CD4-positive, CD25-positive, alpha-beta regulatory T cell (primary cell): ENCODE measurements around the gene MSANTD1. TPM values are rescaled to one million over a fixed set of nuclear protein-coding genes. Genes with fewer than 3 reads are reported as not detected.

Experiments used
- ATAC-seq, 2 donors: fragments of 150-1000 bp; cut with Tn5 transposase; one replicate each; pipeline ENCODE4 v1.10.0; 2021; ENCODE audit warnings: low read depth in 2 of 2, moderate number of reproducible peaks in 2 of 2, moderate library complexity in 1 of 2
- DNase-seq, 3 donors: peaks; one replicate each; pipeline versions ENCODE4 v3.0.0 to v3.0.0-alpha.2; 2012 to 2022; ENCODE audit warnings: mixed read lengths in 1 of 3
- H3K27ac ChIP-seq: one replicate; pipeline ENCODE4 v1.7.0; 2013; ENCODE audit warnings: mild to moderate bottlenecking, low read length; ENCODE audit not compliant: insufficient read depth, poor library complexity, severe bottlenecking
- H3K27me3 ChIP-seq: one replicate; pipeline ENCODE4 v1.7.0; 2013; ENCODE audit warnings: low read length; ENCODE audit not compliant: control insufficient read depth, insufficient read depth
- H3K36me3 ChIP-seq: one replicate; pipeline ENCODE4 v1.7.0; 2013; ENCODE audit warnings: mild to moderate bottlenecking, low read length, moderate library complexity; ENCODE audit not compliant: control insufficient read depth, insufficient read depth
- H3K4me1 ChIP-seq: 2 replicates; pipeline ENCODE4 v1.7.0; 2013; ENCODE audit warnings: mild to moderate bottlenecking, low read length; ENCODE audit not compliant: insufficient read depth, control insufficient read depth, poor library complexity, severe bottlenecking
- H3K4me3 ChIP-seq: one replicate; pipeline ENCODE4 v1.7.0; 2013; ENCODE audit warnings: low read depth, mild to moderate bottlenecking, low read length, moderate library complexity
- H3K9me3 ChIP-seq, 2 experiments: 1 replicate in 1 of 2; 2 replicates in 1 of 2; pipeline ENCODE4 v1.7.0; 2013; ENCODE audit warnings: low read length in 2 of 2, mild to moderate bottlenecking in 1 of 2, moderate library complexity in 1 of 2; ENCODE audit not compliant: control insufficient read depth in 2 of 2
- H3K27ac Mint-ChIP-seq, 3 donors: one replicate each; pipeline ENCODE4 v1.8.0; 2020 to 2022; ENCODE audit warnings: mild to moderate bottlenecking in 3 of 3, mixed read lengths in 3 of 3, moderate library complexity in 2 of 3
- H3K27me3 Mint-ChIP-seq: one replicate; pipeline ENCODE4 v1.8.0; 2022; ENCODE audit warnings: mild to moderate bottlenecking, mixed read lengths
- H3K36me3 Mint-ChIP-seq: one replicate; pipeline ENCODE4 v1.8.0; 2020; ENCODE audit warnings: mixed read lengths
- H3K4me1 Mint-ChIP-seq, 4 donors: one replicate each; pipeline ENCODE4 v1.8.0; 2020 to 2022; ENCODE audit warnings: mixed read lengths in 4 of 4, mild to moderate bottlenecking in 1 of 4
- H3K4me3 Mint-ChIP-seq, 4 donors: one replicate each; pipeline ENCODE4 v1.8.0; 2020 to 2022; ENCODE audit warnings: mild to moderate bottlenecking in 4 of 4, mixed read lengths in 4 of 4, moderate library complexity in 3 of 4
- H3K9me3 Mint-ChIP-seq, 7 donors: one replicate each; pipeline ENCODE4 v1.8.0; 2020 to 2022; ENCODE audit warnings: mixed read lengths in 7 of 7, mild to moderate bottlenecking in 3 of 7, moderate library complexity in 2 of 7
- polyA plus RNA-seq, 4 donors: library from polyadenylated mRNA; unstranded; fragments of 300-500 nt; fragmentation: Illumina TruSeq; gene quantifications; one replicate each; pipeline ENCODE4 v1.2.3, GENCODE V29; 2021
- total RNA-seq: library from RNA; stranded (reverse); gene quantifications from one replicate; pipeline ENCODE4 v1.2.3, GENCODE V29; 2022

MSANTD1 gene
- total and polyA plus RNA-seq, 5 donors from 2014 or later: 0.05 to 2.0 (median 0.22) TPM; not detected in 2

- Mint-ChIP-seq H3K27me3 (no peaks in the 10 kb centered on the region), H3K27ac (no peak overlapping the region), H3K4me1 (peaks cover 0 to 13% (median 10%) of the 10 kb centered on the region in 4 donors), H3K9me3 (peaks cover 0 to 1% (median 0%) of the 10 kb centered on the region in 7 donors), H3K4me3 (no peak overlapping the region), H3K36me3 (peaks cover 6% of the 10 kb centered on the region)
- Histone ChIP-seq H3K9me3 (no peaks in the 10 kb centered on the region), H3K36me3 (no peaks in the 10 kb centered on the region), H3K27me3 (no peaks in the 10 kb centered on the region), H3K27ac (no peak overlapping the region), H3K4me3 (no peak overlapping the region), H3K4me1 (peaks cover 9% of the 10 kb centered on the region)
- no peak for ATAC-seq
- DNase-seq: no peak
Observed at GRCh38 chr4:3247399-3248177, 1.4 kb upstream of the MSANTD1 start.

GRCh38 chr4:3248178-3248480, 830 bp upstream of the MSANTD1 start:
- Mint-ChIP-seq H3K36me3 (peaks cover under 1% of the 10 kb centered on the region), H3K4me1 (peaks cover 0 to 8% (median 5%) of the 10 kb centered on the region in 4 donors), H3K9me3 (peaks cover 0 to 1% (median 0%) of the 10 kb centered on the region in 7 donors), H3K27me3 (no peaks in the 10 kb centered on the region), H3K4me3 (no peak overlapping the region), H3K27ac (no peak overlapping the region)
- Histone ChIP-seq H3K9me3 (no peaks in the 10 kb centered on the region), H3K27me3 (no peaks in the 10 kb centered on the region), H3K4me3 (no peak overlapping the region), H3K4me1 (peaks cover 4% of the 10 kb centered on the region), H3K27ac (no peak overlapping the region), H3K36me3 (no peaks in the 10 kb centered on the region)
- DNase-seq (no peak), ATAC-seq (no peak)

GRCh38 chr4:3249711-3250437, 915 bp downstream of the MSANTD1 start:
- Histone ChIP-seq H3K27ac (no peak overlapping the region), H3K9me3 (no peaks in the 10 kb centered on the region), H3K36me3 (no peaks in the 10 kb centered on the region), H3K27me3 (no peaks in the 10 kb centered on the region), H3K4me1 (peaks cover 2% of the 10 kb centered on the region), H3K4me3 (no peak overlapping the region)
- no peak overlapping the region for H3K4me3 Mint-ChIP-seq
- DNase-seq: no peak
- no peaks in the 10 kb centered on the region for H3K36me3 Mint-ChIP-seq
- H3K4me1 Mint-ChIP-seq: no peaks in the 10 kb centered on the region
- no peaks in the 10 kb centered on the region for H3K27me3 Mint-ChIP-seq
- peak overlapping the region in 2 of 3 donors; percentile 59 to 72 for H3K27ac Mint-ChIP-seq
- H3K9me3 Mint-ChIP-seq: peaks cover 0 to 1% (median 0%) of the 10 kb centered on the region in 7 donors
- ATAC-seq: no peak

- Mint-ChIP-seq H3K27me3 (no peaks in the 10 kb centered on the region), H3K4me3 (no peak overlapping the region), H3K36me3 (no peaks in the 10 kb centered on the region), H3K9me3 (peaks cover 0 to 1% (median 0%) of the 10 kb centered on the region in 7 donors), H3K4me1 (no peaks in the 10 kb centered on the region), H3K27ac (peak overlapping the region in 2 of 3 donors; percentile 59 to 72)
- ATAC-seq (no peak), DNase-seq (no peak)
- Histone ChIP-seq H3K27me3 (no peaks in the 10 kb centered on the region), H3K4me1 (peaks cover 2% of the 10 kb centered on the region), H3K4me3 (no peak overlapping the region), H3K9me3 (no peaks in the 10 kb centered on the region), H3K27ac (no peak overlapping the region), H3K36me3 (no peaks in the 10 kb centered on the region)
Observed at GRCh38 chr4:3250438-3250955, 1.5 kb downstream of the MSANTD1 start.

- no peaks in the 10 kb centered on the region for H3K36me3 Mint-ChIP-seq
- DNase-seq: no peak
- H3K27me3 ChIP-seq: no peaks in the 10 kb centered on the region
- no peaks in the 10 kb centered on the region for H3K36me3 ChIP-seq
- no peak overlapping the region for H3K4me3 Mint-ChIP-seq
- ATAC-seq: peak in 1 of 2 donors; percentile 16
- H3K4me1 Mint-ChIP-seq: no peaks in the 10 kb centered on the region
- H3K27ac Mint-ChIP-seq: no peak overlapping the region
- H3K27ac ChIP-seq: no peak overlapping the region
- no peak overlapping the region for H3K4me3 ChIP-seq
- peaks cover 1% of the 10 kb centered on the region for H3K4me1 ChIP-seq
- H3K9me3 Mint-ChIP-seq: peaks cover 0 to 1% (median 0%) of the 10 kb centered on the region in 7 donors
- no peaks in the 10 kb centered on the region for H3K9me3 ChIP-seq
- H3K27me3 Mint-ChIP-seq: no peaks in the 10 kb centered on the region
Observed at GRCh38 chr4:3250956-3251690, 2.2 kb downstream of the MSANTD1 start.

- Mint-ChIP-seq H3K9me3 (peaks cover 0 to 1% (median 0%) of the 10 kb centered on the region in 7 donors), H3K27ac (no peak overlapping the region), H3K36me3 (no peaks in the 10 kb centered on the region), H3K4me1 (no peaks in the 10 kb centered on the region), H3K4me3 (no peak overlapping the region), H3K27me3 (no peaks in the 10 kb centered on the region)
- no peaks in the 10 kb centered on the region for H3K4me1 ChIP-seq
- no peaks in the 10 kb centered on the region for H3K9me3 ChIP-seq
- H3K36me3 ChIP-seq: no peaks in the 10 kb centered on the region
- H3K27me3 ChIP-seq: no peaks in the 10 kb centered on the region
- no peak overlapping the region for H3K27ac ChIP-seq
- no peak for DNase-seq
- ATAC-seq: no peak
- H3K4me3 ChIP-seq: no peak overlapping the region
Observed at GRCh38 chr4:3251691-3252479, 2.9 kb downstream of the MSANTD1 start.

GRCh38 chr4:3252480-3252828, 3.5 kb downstream of the MSANTD1 start:
- H3K27me3 Mint-ChIP-seq: no peaks in the 10 kb centered on the region
- H3K36me3 Mint-ChIP-seq: no peaks in the 10 kb centered on the region
- no peaks in the 10 kb centered on the region for H3K36me3 ChIP-seq
- no peak overlapping the region for H3K4me3 Mint-ChIP-seq
- no peak overlapping the region for H3K4me3 ChIP-seq
- H3K27ac Mint-ChIP-seq: no peak overlapping the region
- H3K4me1 Mint-ChIP-seq: no peaks in the 10 kb centered on the region
- peaks cover 0 to 1% (median 0%) of the 10 kb centered on the region in 7 donors for H3K9me3 Mint-ChIP-seq
- H3K27me3 ChIP-seq: no peaks in the 10 kb centered on the region
- ATAC-seq: no peak
- H3K27ac ChIP-seq: no peak overlapping the region
- no peaks in the 10 kb centered on the region for H3K9me3 ChIP-seq
- H3K4me1 ChIP-seq: no peaks in the 10 kb centered on the region
- DNase-seq: no peak
